CD4-positive, alpha-beta T cell (primary cell): ENCODE measurements around the gene PTPRC. TPM values are rescaled to one million over a fixed set of nuclear protein-coding genes. Genes with fewer than 3 reads are reported as not detected.
A peak's percentile ranks its signal among the peaks of the same experiment; 100 is the strongest.

Experiments
- ATAC-seq: fragments of 200-7000 bp; cut with Tn5 transposase; one replicate; pipeline ENCODE4 v1.10.0; 2022; ENCODE audit warnings: mild to moderate bottlenecking; ENCODE audit not compliant: poor library complexity
- CTCF ChIA-PET: fragments of 350-600 bp; sonication (Branson Sonifier 250); formaldehyde crosslinking; loops from one replicate; lab custom pipeline; 2021; ENCODE audit warnings: antibody characterized with exemption, inconsistent platforms; lab: Charles Lee
- POLR2A ChIA-PET: fragments of 350-600 bp; sonication (Branson Sonifier 250); formaldehyde crosslinking; loops from one replicate; lab custom pipeline; 2021; ENCODE audit warnings: antibody characterized with exemption, inconsistent platforms; lab: Charles Lee
- DNase-seq, 14 experiments: peaks; one replicate each; pipeline ENCODE4 v3.0.0-alpha.2; 2013 to 2020; ENCODE audit warnings: mixed read lengths in 2 of 14
- H3K27ac ChIP-seq, 2 donors: one replicate each; pipeline versions ENCODE4 v1.5.1 to v1.7.0; 2013; ENCODE audit warnings: low read length in 2 of 2, low read depth in 1 of 2, mild to moderate bottlenecking in 1 of 2
- H3K27me3 ChIP-seq, 2 experiments: 1 replicate in 1 of 2; 2 replicates in 1 of 2; pipeline versions ENCODE4 v1.6.1 to v1.7.0; 2013; ENCODE audit warnings: low read length in 2 of 2, control low read depth in 1 of 2, mild to moderate bottlenecking in 1 of 2, moderate library complexity in 1 of 2; ENCODE audit not compliant: insufficient read depth in 2 of 2, control insufficient read depth in 1 of 2
- H3K36me3 ChIP-seq: one replicate; pipeline ENCODE4 v1.6.1; 2013; ENCODE audit warnings: low read length, control low read depth; ENCODE audit not compliant: insufficient read depth
- H3K4me1 ChIP-seq: one replicate; pipeline ENCODE4 v1.6.1; 2013; ENCODE audit warnings: low read length, control low read depth; ENCODE audit not compliant: insufficient read depth
- H3K4me3 ChIP-seq: one replicate; pipeline ENCODE4 v1.5.1; 2013; ENCODE audit warnings: mild to moderate bottlenecking, low read length, moderate library complexity
- H3K9me3 ChIP-seq, 2 experiments: 1 replicate in 1 of 2; 2 replicates in 1 of 2; pipeline versions ENCODE4 v1.6.1 to v1.7.0; 2013; ENCODE audit warnings: low read length in 2 of 2, mild to moderate bottlenecking in 2 of 2, control low read depth in 1 of 2, moderate library complexity in 1 of 2; ENCODE audit not compliant: control insufficient read depth in 1 of 2, insufficient read depth in 1 of 2
- H3K27ac Mint-ChIP-seq: one replicate; pipeline ENCODE4 v1.8.0; 2020; ENCODE audit warnings: mixed read lengths
- H3K27me3 Mint-ChIP-seq: one replicate; pipeline ENCODE4 v1.8.0; 2021; ENCODE audit warnings: mixed read lengths
- H3K36me3 Mint-ChIP-seq: one replicate; pipeline ENCODE4 v1.8.0; 2021; ENCODE audit warnings: low read depth, mixed read lengths
- H3K4me1 Mint-ChIP-seq: one replicate; pipeline ENCODE4 v1.8.0; 2021; ENCODE audit warnings: low read depth, mixed read lengths
- H3K4me3 Mint-ChIP-seq: one replicate; pipeline ENCODE4 v1.8.0; 2020; ENCODE audit warnings: mild to moderate bottlenecking, mixed read lengths
- H3K9me3 Mint-ChIP-seq: one replicate; pipeline ENCODE4 v1.8.0; 2020; ENCODE audit warnings: mixed read lengths
- intact Hi-C, 2 experiments: fragments of 100-400 bp; cut with DNase I in 1 of 2; cut with micrococcal nuclease in 1 of 2; formaldehyde crosslinking; loops; one replicate each; pipeline versions ENCODE4 v1.15.1 to v1.9.0; 2023 to 2025; cut with DNase I, micrococcal nuclease
- total RNA-seq, 174 experiments: library from RNA in 2 of 174; stranded (reverse) in 2 of 174; gene quantifications; one replicate each; pipeline ENCODE4 v1.2.3 and lab custom pipeline; 2021 to 2026
- TF ChIP-seq, protein P1 (sequence below): fragments of 200-600 bp; IDR thresholded peaks from one replicate; pipeline ENCODE4 v1.8.0; 2022; ENCODE audit warnings: antibody characterized with exemption, mild to moderate bottlenecking

PTPRC gene
- total RNA-seq, 2 experiments from 2014 or later = 661 to 698 TPM

DNA sequence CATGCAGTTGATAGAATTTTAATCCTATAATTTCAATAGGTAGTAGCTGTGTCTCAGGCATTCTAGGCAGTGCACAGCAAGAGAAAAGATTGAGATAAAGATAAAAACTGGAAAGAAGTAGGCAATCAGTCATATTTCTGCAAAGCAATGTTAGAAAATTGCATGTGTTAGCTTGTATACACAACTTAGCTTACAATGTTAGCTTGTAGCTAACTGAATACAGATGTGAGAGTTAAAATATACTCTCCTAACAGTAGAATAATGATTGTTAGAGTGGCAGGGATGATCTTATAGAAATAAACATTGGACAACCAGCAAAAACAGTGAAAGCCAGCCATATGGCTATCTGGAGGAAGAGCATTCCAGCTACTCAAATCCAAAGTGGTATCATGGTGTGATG is 29.0 kb downstream of the PTPRC start:
- intact Hi-C loops = no loop called here
- H3K27me3 Mint-ChIP-seq = no peaks in the 10 kb centered on the region
- ATAC-seq = no peak
- H3K4me1 ChIP-seq = peaks cover 60% of the 10 kb centered on the region
- no peaks in the 10 kb centered on the region for H3K9me3 ChIP-seq
- H3K27ac Mint-ChIP-seq = peak overlapping the region; percentile 100
- peaks cover 96% of the 10 kb centered on the region for H3K4me1 Mint-ChIP-seq
- no peaks in the 10 kb centered on the region for H3K27me3 ChIP-seq
- H3K36me3 Mint-ChIP-seq = peaks cover 88% of the 10 kb centered on the region
- H3K4me3 ChIP-seq = no peak overlapping the region
- peak overlapping the region; percentile 61 to 66 for H3K27ac ChIP-seq
- peaks cover 85% of the 10 kb centered on the region for H3K36me3 ChIP-seq
- peak overlapping the region; percentile 72 for H3K4me3 Mint-ChIP-seq
- DNase-seq = no peak
- TF ChIP-seq, protein P1, sequence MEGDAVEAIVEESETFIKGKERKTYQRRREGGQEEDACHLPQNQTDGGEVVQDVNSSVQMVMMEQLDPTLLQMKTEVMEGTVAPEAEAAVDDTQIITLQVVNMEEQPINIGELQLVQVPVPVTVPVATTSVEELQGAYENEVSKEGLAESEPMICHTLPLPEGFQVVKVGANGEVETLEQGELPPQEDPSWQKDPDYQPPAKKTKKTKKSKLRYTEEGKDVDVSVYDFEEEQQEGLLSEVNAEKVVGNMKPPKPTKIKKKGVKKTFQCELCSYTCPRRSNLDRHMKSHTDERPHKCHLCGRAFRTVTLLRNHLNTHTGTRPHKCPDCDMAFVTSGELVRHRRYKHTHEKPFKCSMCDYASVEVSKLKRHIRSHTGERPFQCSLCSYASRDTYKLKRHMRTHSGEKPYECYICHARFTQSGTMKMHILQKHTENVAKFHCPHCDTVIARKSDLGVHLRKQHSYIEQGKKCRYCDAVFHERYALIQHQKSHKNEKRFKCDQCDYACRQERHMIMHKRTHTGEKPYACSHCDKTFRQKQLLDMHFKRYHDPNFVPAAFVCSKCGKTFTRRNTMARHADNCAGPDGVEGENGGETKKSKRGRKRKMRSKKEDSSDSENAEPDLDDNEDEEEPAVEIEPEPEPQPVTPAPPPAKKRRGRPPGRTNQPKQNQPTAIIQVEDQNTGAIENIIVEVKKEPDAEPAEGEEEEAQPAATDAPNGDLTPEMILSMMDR = no peak
- POLR2A ChIA-PET = interaction anchor here (0.7 to 20.3 kb wide), 8 partner anchors 9 to 145 kb away, joined by 3 to 317 read pairs (median 26); no protein-coding TSS in a partner anchor
- H3K9me3 Mint-ChIP-seq = no peaks in the 10 kb centered on the region
- CTCF ChIA-PET = interaction anchor here (1.3 kb wide), 1 partner anchor 9 kb away, joined by 3 read pairs; no protein-coding TSS in a partner anchor

DNA sequence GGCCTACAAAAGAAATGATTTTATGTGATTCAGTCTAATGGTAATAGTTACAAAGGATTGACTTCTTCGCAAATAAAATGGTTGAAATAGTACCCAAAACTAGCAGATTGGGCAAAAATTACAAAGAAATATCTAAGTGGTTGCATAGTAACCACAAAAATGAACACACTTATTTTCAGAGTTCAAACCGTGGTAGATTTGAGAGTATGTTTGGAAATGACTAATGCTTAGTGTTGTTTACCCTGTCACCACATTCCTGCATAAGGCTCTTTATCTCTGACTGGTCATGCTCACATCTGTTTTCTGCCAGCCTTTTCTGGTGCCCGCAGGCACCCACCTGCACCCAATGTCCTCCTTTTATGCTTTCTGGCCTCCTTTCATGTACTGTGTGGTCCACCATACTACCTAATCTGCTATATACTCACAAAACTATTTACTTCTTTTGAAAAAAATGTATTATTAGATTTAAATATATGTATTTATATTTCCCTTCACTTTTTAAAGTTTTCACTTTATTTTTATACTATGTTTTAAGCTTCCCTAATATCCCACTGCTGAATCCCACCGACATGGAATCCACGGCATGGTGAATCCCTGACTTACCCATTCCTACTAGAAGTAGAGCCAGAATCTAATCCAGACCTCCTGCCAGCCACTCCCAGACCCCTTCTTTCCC is 30.3 kb downstream of the PTPRC start:
- Mint-ChIP-seq H3K27ac (peak overlapping the region; percentile 100), H3K4me3 (peak overlapping the region; percentile 72), H3K27me3 (no peaks in the 10 kb centered on the region), H3K4me1 (peaks cover 98% of the 10 kb centered on the region), H3K36me3 (peaks cover 91% of the 10 kb centered on the region), H3K9me3 (no peaks in the 10 kb centered on the region)
- peaks cover 83% of the 10 kb centered on the region for H3K36me3 ChIP-seq
- no peaks in the 10 kb centered on the region for H3K9me3 ChIP-seq
- no peaks in the 10 kb centered on the region for H3K27me3 ChIP-seq
- ChIA-PET CTCF (interaction anchor here (1.6 to 1.7 kb wide), 2 partner anchors 13 to 47 kb away, joined by 5 to 6 read pairs; no protein-coding TSS in a partner anchor), POLR2A (interaction anchor here (0.6 to 20.3 kb wide), 7 partner anchors 10 to 97 kb away, joined by 3 to 317 read pairs (median 47); no protein-coding TSS in a partner anchor)
- TF ChIP-seq, protein P1 = no peak
- intact Hi-C loops = loop anchor here in 1 of 2 experiments (1.0 kb wide), 2 partner anchors 9 to 13 kb away; no protein-coding TSS in a partner anchor
- peaks cover 52% of the 10 kb centered on the region for H3K4me1 ChIP-seq
- peak in 6 of 14 experiments; percentile 29 to 83 (median 66) for DNase-seq
- H3K4me3 ChIP-seq = no peak overlapping the region
- ATAC-seq = peak; percentile 72
- H3K27ac ChIP-seq = peak overlapping the region; percentile 61 to 66

DNA sequence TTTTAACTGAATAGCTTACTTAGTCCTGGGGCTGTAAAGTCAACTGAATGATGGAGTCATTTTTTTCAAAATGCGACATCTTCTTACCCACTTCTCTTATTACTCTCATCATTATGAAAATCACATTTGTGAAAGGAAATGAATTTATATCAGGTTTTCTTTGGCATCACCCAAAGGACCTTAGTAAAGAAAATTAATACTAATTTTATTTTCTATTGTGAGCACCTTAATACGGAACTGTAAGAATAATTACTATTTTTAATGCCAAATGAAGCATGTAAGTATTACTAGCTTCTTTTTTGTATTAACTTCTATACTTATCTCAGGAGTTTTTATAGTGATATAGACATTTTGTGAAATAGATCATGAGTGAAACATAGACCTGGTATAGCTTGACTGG is 30.9 kb downstream of the PTPRC start:
- Mint-ChIP-seq H3K36me3 (peaks cover 89% of the 10 kb centered on the region), H3K4me1 (peaks cover 95% of the 10 kb centered on the region), H3K27ac (peak overlapping the region; percentile 100), H3K9me3 (no peaks in the 10 kb centered on the region), H3K4me3 (peak overlapping the region; percentile 72), H3K27me3 (no peaks in the 10 kb centered on the region)
- ATAC-seq (no peak), DNase-seq (no peak)
- intact Hi-C loops = loop anchor here in 1 of 2 experiments (1.0 kb wide), 2 partner anchors 9 to 13 kb away; no protein-coding TSS in a partner anchor
- H3K4me1 ChIP-seq = peaks cover 48% of the 10 kb centered on the region
- H3K27ac ChIP-seq = peak overlapping the region; percentile 61 to 66
- CTCF ChIA-PET = interaction anchor here (0.6 to 1.7 kb wide), 3 partner anchors 11 to 48 kb away, joined by 3 to 6 read pairs (median 5); no protein-coding TSS in a partner anchor
- H3K9me3 ChIP-seq = no peaks in the 10 kb centered on the region
- POLR2A ChIA-PET = interaction anchor here (0.6 to 20.3 kb wide), 7 partner anchors 11 to 98 kb away, joined by 3 to 317 read pairs (median 47); no protein-coding TSS in a partner anchor
- H3K27me3 ChIP-seq = no peaks in the 10 kb centered on the region
- TF ChIP-seq, protein P1 = no peak
- H3K4me3 ChIP-seq = no peak overlapping the region
- H3K36me3 ChIP-seq = peaks cover 77% of the 10 kb centered on the region
